Breast epithelium (tissue), 4 donors: Measurements from ENCODE around the gene PTTG1IP. TPM values are rescaled to one million over a fixed set of nuclear protein-coding genes. Genes with fewer than 3 reads are reported as not detected.

Experiments used
- DNase-seq, 2 donors: peaks; one replicate each; pipeline ENCODE4 v3.0.0-alpha.2; 2019; ENCODE audit warnings: low spot score in 2 of 2
- H3K27ac ChIP-seq, 2 donors: fragments of 200-600 bp; sonication (generic) in 1 of 2; one replicate each; pipeline ENCODE4 v1.5.1; 2016 to 2019; ENCODE audit warnings: mild to moderate bottlenecking in 1 of 2
- H3K27me3 ChIP-seq, 2 donors: fragments of 200-600 bp; sonication (generic) in 1 of 2; one replicate each; pipeline versions ENCODE4 v1.5.1 to v1.6.0; 2017 to 2019; ENCODE audit warnings: control low read depth in 1 of 2, mild to moderate bottlenecking in 1 of 2
- H3K36me3 ChIP-seq: fragments of 200-600 bp; one replicate; pipeline ENCODE4 v1.5.1; 2019
- H3K4me1 ChIP-seq, 2 donors: fragments of 200-600 bp; sonication (generic); one replicate each; pipeline ENCODE4 v1.5.1; 2016 to 2019; ENCODE audit warnings: control low read depth in 1 of 2
- H3K4me3 ChIP-seq, 3 donors: fragments of 200-600 bp; sonication (generic); 1 replicate in 2 of 3; 2 replicates in 1 of 3; pipeline ENCODE4 v1.5.1; 2016 to 2019; ENCODE audit warnings: mild to moderate bottlenecking in 3 of 3, moderate library complexity in 2 of 3
- H3K9me3 ChIP-seq, 2 donors: fragments of 200-600 bp; sonication (generic) in 1 of 2; one replicate each; pipeline ENCODE4 v1.5.1; 2016 to 2019; ENCODE audit warnings: control low read depth in 1 of 2
- CTCF ChIP-seq, 3 donors: fragments of 450-650 bp; IDR thresholded peaks; one replicate each; pipeline ENCODE4 v1.5.1; 2016 to 2017; ENCODE audit warnings: antibody characterized with exemption in 3 of 3, mild to moderate bottlenecking in 3 of 3, moderate library complexity in 3 of 3
- POLR2A ChIP-seq: fragments of 450-650 bp; IDR thresholded peaks from one replicate; pipeline ENCODE4 v1.6.1; 2016; ENCODE audit warnings: antibody characterized with exemption, mild to moderate bottlenecking, moderate library complexity
- POLR2AphosphoS5 ChIP-seq, 3 donors: sonication (generic); formaldehyde crosslinking; IDR thresholded peaks; one replicate each; pipeline ENCODE4 v1.6.1; 2017; ENCODE audit warnings: antibody characterized with exemption in 3 of 3
- intact Hi-C: fragments of 100-400 bp; cut with DNase I; formaldehyde crosslinking; loops from one replicate; pipeline ENCODE4 v1.15.1; 2023; ENCODE audit warnings: low total_unique reads
- total RNA-seq, 3 donors: library from RNA; depleted of rRNA; stranded (reverse); fragments of >200 nt; gene quantifications; one replicate each; pipeline ENCODE4 v1.1.0, GENCODE V29; 2016

The PTTG1IP gene
- total RNA-seq, 3 donors from 2014 or later, result 187 to 351 (median 272) TPM

GRCh38 chr21:44868707-44869106, 4.8 kb downstream of the PTTG1IP start:
- DNase-seq, result no peak
- intact Hi-C loops, result loop anchor here (10.0 kb wide), 1 partner anchor 676 kb away; the partner anchor contains the start of gene SLC19A1
- Histone ChIP-seq H3K4me1 (peaks cover 19 to 55% of the 10 kb centered on the region in 2 donors), H3K36me3 (no peaks in the 10 kb centered on the region), H3K4me3 (no peak overlapping the region), H3K27ac (peak overlapping the region; percentile 91), H3K9me3 (no peaks in the 10 kb centered on the region), H3K27me3 (no peaks in the 10 kb centered on the region)
- no peak for TF ChIP-seq CTCF (IDR thresholded peaks at IDR 0.05)

GRCh38 chr21:44867999-44868700, 5.3 kb downstream of the PTTG1IP start:
- DNase-seq, result no peak
- TF ChIP-seq CTCF (IDR thresholded peaks at IDR 0.05) (no peak), POLR2A (no peak), POLR2AphosphoS5 (IDR thresholded peaks at IDR 0.05) (no peak)
- Histone ChIP-seq H3K27me3 (no peaks in the 10 kb centered on the region), H3K36me3 (no peaks in the 10 kb centered on the region), H3K9me3 (no peaks in the 10 kb centered on the region), H3K4me1 (peaks cover 19 to 55% of the 10 kb centered on the region in 2 donors), H3K4me3 (no peak overlapping the region), H3K27ac (peak overlapping the region; percentile 91)
- intact Hi-C loops, result loop anchor here (10.0 kb wide), 1 partner anchor 677 kb away; the partner anchor contains the start of gene SLC19A1

- Histone ChIP-seq H3K36me3 (no peaks in the 10 kb centered on the region), H3K9me3 (no peaks in the 10 kb centered on the region), H3K4me3 (no peak overlapping the region), H3K27me3 (no peaks in the 10 kb centered on the region), H3K4me1 (peaks cover 19 to 55% of the 10 kb centered on the region in 2 donors), H3K27ac (peak overlapping the region in 1 of 2 donors; percentile 91)
- no peak for DNase-seq
- TF ChIP-seq POLR2AphosphoS5 (IDR thresholded peaks at IDR 0.05) (no peak), CTCF (IDR thresholded peaks at IDR 0.05) (no peak), POLR2A (no peak)
- intact Hi-C loops, result loop anchor here (10.0 kb wide), 1 partner anchor 677 kb away; the partner anchor contains the start of gene SLC19A1
Observed at GRCh38 chr21:44867464-44867863, 6.0 kb downstream of the PTTG1IP start.

GRCh38 chr21:44866780-44867179, 6.7 kb downstream of the PTTG1IP start:
- H3K4me1 ChIP-seq, result peaks cover 16 to 55% of the 10 kb centered on the region in 2 donors
- no peaks in the 10 kb centered on the region for H3K9me3 ChIP-seq
- peak overlapping the region; percentile 26 to 33 for H3K27ac ChIP-seq
- H3K36me3 ChIP-seq, result no peaks in the 10 kb centered on the region
- H3K4me3 ChIP-seq, result no peak overlapping the region
- no peak for DNase-seq
- TF ChIP-seq POLR2A (no peak), POLR2AphosphoS5 (IDR thresholded peaks at IDR 0.05) (no peak), CTCF (IDR thresholded peaks at IDR 0.05) (no peak)
- no peaks in the 10 kb centered on the region for H3K27me3 ChIP-seq
- intact Hi-C loops, result loop anchor here (10.0 kb wide), 1 partner anchor 678 kb away; the partner anchor contains the start of gene SLC19A1

- DNase-seq, result no peak
- H3K9me3 ChIP-seq, result no peaks in the 10 kb centered on the region
- H3K4me3 ChIP-seq, result no peak overlapping the region
- no peaks in the 10 kb centered on the region for H3K36me3 ChIP-seq
- peak overlapping the region in 1 of 2 donors; percentile 48 for H3K27ac ChIP-seq
- TF ChIP-seq CTCF (IDR thresholded peaks at IDR 0.05) (no peak), POLR2AphosphoS5 (IDR thresholded peaks at IDR 0.05) (no peak), POLR2A (no peak)
- peaks cover 8 to 45% of the 10 kb centered on the region in 2 donors for H3K4me1 ChIP-seq
- no peaks in the 10 kb centered on the region for H3K27me3 ChIP-seq
- intact Hi-C loops, result loop anchor here (10.0 kb wide), 1 partner anchor 679 kb away; the partner anchor contains the start of gene SLC19A1
Observed at GRCh38 chr21:44865561-44866280, 7.8 kb downstream of the PTTG1IP start.
